Esophagus muscularis mucosa (tissue), 4 donors: ENCODE results near the gene LIN9.

ENCODE experiments used
- EP300 ChIP-seq: sonication (generic); formaldehyde crosslinking; IDR thresholded peaks from one replicate; pipeline ENCODE4 v1.6.1; 2017; ENCODE audit warnings: antibody characterized with exemption
- POLR2A ChIP-seq: fragments of 450-650 bp; IDR thresholded peaks from one replicate; pipeline ENCODE4 v1.6.1; 2017; ENCODE audit warnings: antibody characterized with exemption, moderate library complexity, mild to moderate bottlenecking, low read depth
- POLR2AphosphoS5 ChIP-seq, 2 donors: sonication (generic); formaldehyde crosslinking; IDR thresholded peaks; one replicate each; pipeline ENCODE4 v1.6.1; 2017; ENCODE audit warnings: antibody characterized with exemption in 2 of 2
- TF ChIP-seq, protein P1 (sequence below), 3 experiments: fragments of 200-600 bp in 2 of 3; fragments of 450-650 bp in 1 of 3; sonication (generic) in 2 of 3; IDR thresholded peaks; one replicate each; pipeline ENCODE4 v1.5.1; 2017 to 2019; ENCODE audit warnings: antibody characterized with exemption in 3 of 3, mild to moderate bottlenecking in 2 of 3, moderate library complexity in 1 of 3

- no peak for TF ChIP-seq POLR2AphosphoS5 (IDR thresholded peaks at IDR 0.05)
- TF ChIP-seq, protein P1, sequence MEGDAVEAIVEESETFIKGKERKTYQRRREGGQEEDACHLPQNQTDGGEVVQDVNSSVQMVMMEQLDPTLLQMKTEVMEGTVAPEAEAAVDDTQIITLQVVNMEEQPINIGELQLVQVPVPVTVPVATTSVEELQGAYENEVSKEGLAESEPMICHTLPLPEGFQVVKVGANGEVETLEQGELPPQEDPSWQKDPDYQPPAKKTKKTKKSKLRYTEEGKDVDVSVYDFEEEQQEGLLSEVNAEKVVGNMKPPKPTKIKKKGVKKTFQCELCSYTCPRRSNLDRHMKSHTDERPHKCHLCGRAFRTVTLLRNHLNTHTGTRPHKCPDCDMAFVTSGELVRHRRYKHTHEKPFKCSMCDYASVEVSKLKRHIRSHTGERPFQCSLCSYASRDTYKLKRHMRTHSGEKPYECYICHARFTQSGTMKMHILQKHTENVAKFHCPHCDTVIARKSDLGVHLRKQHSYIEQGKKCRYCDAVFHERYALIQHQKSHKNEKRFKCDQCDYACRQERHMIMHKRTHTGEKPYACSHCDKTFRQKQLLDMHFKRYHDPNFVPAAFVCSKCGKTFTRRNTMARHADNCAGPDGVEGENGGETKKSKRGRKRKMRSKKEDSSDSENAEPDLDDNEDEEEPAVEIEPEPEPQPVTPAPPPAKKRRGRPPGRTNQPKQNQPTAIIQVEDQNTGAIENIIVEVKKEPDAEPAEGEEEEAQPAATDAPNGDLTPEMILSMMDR (IDR thresholded peaks at IDR 0.05): no peak
- TF ChIP-seq POLR2A: no peak
- TF ChIP-seq EP300: no peak
Measured at GRCh38 chr1:226310245-226310540, 1.2 kb upstream of the LIN9 start.
